NOMO-1 (cell line): ENCODE measurements around the gene MAML2.

Source experiments
- DNase-seq, 2 experiments: peaks; one replicate each; lab custom pipeline; 2025; ENCODE audit not compliant: unreplicated experiment in 2 of 2; lab: John Stamatoyannopoulos, UW

The MAML2 gene

GRCh38 chr11:96342961-96343711 is at the start of gene MAML2:
MAML2 (minus strand) TSS chr11:96343195; CDS start chr11:96341895, 1,300 bp downstream.
- peak; percentile 85 to 90 for DNase-seq

GRCh38 chr11:96391698-96392307 is 48.8 kb upstream of the MAML2 start:
- DNase-seq: no peak

DNA sequence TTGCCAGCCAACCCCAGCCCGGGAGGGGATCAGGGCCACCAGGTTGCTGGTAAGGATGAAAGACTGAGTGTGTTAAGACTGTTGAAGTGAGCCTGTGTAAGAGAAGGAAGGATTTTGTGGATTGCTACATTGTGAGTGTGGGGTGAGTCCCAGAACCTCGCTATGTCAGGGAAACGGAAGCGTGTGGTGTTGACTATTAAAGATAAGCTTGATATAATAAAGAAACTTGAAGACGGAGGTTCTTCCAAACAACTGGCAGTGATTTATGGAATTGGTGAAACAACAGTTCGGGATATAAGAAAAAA is 47.4 kb upstream of the MAML2 start:
- DNase-seq: no peak

- peak; percentile 74 to 92 for DNase-seq
These were observed 46.9 kb upstream of the MAML2 start, which contains the start of the genes CCDC82 and JRKL for GRCh38 chr11:96389720-96390487. CCDC82 (minus strand) TSS chr11:96389912; CDS start chr11:96384747, 5,165 bp downstream. JRKL (plus strand) TSS chr11:96390013; CDS start chr11:96390650, 637 bp downstream.

- DNase-seq: peak in 1 of 2 experiments; percentile 66
These were observed 46.1 kb upstream of the MAML2 start for GRCh38 chr11:96388891-96389719.

DNA sequence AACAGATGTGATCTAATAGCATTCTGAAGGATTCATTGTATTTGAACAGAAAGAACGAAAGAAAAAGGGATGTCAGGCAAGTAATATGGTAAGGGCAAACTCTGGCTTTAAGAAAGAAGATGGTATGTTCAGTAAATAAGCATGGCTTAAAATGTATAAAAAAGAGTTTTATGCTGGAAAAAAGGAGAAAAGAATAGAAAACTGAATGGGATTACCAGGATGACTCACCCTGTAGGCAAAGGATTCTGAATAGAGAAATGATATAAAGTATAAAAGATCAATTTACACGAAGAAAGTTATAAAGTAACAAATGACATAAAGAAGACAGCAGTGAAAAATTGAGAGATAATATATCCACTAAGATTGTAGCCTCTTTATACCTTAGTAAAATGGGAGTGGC is 42.2 kb upstream of the MAML2 start:
- no peak for DNase-seq

- DNase-seq: no peak
These were observed 41.2 kb upstream of the MAML2 start for GRCh38 chr11:96384156-96384555.

DNA sequence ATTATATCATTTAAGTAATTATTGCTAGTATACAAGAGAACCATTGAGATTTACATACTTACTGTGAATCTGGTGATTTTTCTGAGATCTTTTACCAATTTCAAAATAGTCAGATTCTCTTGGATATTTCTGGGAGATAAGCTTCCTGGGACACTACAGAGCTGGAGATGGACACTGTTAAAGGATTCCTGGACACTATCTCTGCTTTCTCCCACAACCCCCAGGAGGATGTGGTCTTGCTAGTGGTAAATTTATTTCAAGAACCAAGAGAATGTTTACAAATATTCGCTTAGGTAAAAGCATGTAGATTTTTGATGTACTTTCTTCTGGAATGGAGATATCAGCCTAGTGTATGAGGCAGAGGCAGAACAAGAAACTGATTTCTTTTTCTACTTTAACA is 33.8 kb upstream of the MAML2 start:
- no peak for DNase-seq

DNA sequence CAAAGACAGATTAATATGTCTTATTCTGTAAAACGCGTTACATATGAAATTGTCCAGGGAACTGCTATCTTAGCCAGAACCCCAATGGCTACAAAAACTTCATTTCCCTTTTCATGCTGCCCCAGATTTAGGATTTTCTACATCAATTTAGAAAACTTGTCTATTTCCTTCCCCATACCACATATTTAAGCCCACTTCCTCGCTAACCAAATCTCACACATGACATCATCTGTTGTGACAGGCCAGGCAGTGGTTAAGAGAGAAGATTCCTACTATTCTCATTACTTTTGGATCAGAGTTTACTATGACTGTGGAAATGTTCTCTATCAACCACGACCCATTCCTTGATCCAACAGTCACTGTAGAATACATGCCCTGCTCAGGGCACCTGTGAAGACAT is 30.8 kb upstream of the MAML2 start:
- no peak for DNase-seq

GRCh38 chr11:96367342-96367741 is 24.3 kb upstream of the MAML2 start:
- DNase-seq: peak; percentile 6 to 53

DNA sequence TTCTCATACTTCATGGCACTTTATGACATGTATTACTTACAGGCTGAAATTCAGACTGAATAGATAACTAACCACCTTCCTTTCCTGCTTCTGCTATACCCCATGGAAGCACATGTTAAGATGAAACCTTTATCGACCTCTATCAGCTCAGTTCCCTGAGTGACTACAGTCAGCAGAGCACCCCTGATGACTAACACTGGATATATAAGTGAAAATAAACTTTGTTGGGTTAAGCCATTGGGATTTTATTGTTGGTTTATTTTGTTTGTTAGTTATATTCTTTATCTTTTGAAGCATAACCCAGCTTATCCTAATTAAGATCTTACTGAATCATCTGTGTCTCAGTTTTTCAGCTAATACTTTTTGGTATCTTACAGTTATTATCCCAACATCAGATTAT is 23.0 kb upstream of the MAML2 start:
- no peak for DNase-seq

DNA sequence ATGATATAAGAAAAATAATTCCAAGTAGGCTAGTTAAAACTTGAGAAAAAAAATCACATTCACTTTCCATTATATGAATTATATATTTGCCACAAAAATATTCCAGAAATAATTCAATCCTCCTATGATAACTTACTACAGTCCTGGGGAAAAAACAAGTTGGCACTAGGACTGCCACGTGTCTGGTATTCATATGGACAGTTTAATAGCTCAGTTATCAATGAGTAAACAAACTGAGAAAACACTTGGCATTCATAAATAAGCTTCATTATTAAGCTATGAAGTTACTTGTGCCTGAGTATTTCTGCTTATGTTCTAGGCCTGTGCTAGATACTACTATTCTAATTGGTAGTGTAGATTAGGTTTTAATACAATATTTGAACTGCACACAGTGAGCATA is 22.5 kb upstream of the MAML2 start:
- no peak for DNase-seq

DNA sequence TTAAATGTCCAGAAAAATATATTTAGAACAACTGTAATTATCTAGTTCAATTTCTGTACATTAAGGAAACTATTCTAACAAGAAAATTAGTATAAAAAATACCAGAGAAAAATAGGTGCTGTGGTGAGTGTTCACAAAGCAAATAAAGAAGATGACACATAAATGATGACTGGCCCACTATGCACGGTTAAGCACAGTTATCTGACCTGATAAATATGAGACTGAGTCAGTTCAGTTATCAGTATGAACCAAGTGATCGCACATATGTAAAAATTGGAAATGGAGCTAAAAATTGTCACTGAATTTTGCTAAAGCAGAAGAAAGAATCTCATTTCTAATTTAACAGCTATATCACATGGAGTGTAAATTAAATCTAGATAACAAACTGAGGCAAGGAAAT is 18.8 kb upstream of the MAML2 start:
- no peak for DNase-seq

DNA sequence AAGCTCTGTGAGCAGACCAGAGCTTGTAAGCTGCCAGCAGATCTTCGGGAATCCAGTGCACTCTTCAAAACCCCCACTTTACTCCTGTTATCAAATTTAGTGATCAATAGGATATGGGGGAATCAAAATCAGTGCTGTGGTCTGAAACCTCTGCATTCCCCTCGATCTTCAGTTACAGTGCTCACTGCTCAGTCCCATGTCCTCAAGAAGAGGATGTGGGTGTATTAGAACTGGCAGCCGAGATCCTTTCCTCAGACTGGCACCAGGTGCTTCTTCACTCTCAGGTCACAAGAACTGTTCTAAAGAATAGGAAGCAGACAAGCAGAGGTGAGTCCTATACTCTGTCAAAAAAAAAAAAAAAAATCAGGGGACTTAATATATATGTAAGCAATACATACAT is 15.3 kb upstream of the MAML2 start:
- DNase-seq: no peak

- no peak for DNase-seq
These were observed 14.8 kb upstream of the MAML2 start for GRCh38 chr11:96357794-96358193.

DNA sequence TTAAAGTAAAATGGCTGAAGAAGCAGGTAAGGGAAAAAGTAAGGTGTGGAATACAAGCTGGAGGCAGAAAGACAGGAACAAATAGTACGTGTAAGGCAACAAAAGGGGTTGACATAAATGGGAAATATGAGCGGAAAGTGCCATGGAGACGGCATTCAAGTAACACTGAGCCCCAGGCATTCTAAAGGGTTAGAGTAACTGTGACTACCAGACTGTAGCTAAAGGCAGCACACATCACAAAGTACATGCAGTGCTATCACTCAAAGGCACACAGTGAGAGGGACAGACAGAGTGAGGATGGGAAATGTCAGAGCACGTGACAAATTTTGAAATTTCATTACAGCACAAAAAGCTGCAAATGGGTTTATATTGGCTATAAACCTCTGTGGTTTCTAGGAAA is 13.9 kb upstream of the MAML2 start:
- DNase-seq: no peak

- peak in 1 of 2 experiments; percentile 25 for DNase-seq
These were observed 708 bp downstream of the MAML2 start for GRCh38 chr11:96342014-96342960.

DNA sequence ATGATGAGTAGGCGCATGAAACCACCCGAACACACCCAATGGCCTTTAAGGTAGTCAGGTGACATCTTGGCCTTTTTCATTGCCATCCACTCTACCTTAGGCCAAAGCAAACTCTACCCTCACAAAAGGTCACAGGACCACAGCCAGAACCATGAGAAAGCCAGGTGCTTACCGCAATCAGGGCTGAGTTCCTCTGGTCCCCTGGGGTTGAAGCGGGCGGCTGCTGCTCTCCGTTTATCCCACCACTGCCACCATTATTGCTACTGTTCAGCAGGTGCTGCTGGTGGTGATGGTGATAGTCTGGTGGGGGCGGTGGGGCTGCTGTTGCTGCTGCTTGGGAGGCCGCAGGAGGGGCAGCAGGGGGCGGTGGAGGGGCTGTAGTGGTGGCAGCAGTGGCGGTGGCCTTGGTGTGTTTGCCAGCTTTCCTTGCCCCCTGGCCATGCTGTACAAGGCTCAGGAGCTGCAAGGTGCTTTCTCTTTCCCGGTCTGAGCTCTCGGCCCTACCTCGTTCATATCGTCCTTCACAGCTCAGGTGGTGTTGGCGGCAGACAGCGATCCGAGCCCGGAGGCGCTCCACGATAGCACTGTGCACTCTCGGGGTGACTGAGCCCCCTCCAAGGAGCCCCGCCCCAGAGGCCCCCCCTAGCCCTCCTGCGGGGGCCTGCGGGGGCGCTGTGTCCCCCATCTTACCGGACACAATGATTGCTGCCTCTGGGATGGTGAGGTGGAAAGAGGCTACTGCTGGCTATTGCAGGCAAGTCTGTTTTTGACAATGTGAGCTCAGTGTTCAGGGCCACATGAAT is 1.6 kb downstream of the MAML2 start:
- DNase-seq: no peak

GRCh38 chr11:96340555-96340885 is 2.5 kb downstream of the MAML2 start:
- DNase-seq: no peak
